Measurements from ENCODE around the gene FYCO1.
A peak's percentile ranks its signal among the peaks of the same experiment; 100 is the strongest.

The FYCO1 gene

GRCh38 chr3:45915518-45916231, 79.9 kb downstream of the FYCO1 start:
- peak; percentile 34 for DNase-seq (ENCODE audit: low read depth)

GRCh38 chr3:45915059-45915439, 80.6 kb downstream of the FYCO1 start:
- DNase-seq (ENCODE audit: low read depth): no peak

GRCh38 chr3:45914362-45915058, 81.1 kb downstream of the FYCO1 start:
- no peak for DNase-seq (ENCODE audit: low read depth)

GRCh38 chr3:45912435-45912834, 83.2 kb downstream of the FYCO1 start:
- no peak for DNase-seq (ENCODE audit: low read depth)

GRCh38 chr3:45911511-45912226, 84.0 kb downstream of the FYCO1 start:
- DNase-seq (ENCODE audit: low read depth): no peak

GRCh38 chr3:45910892-45911291, 84.7 kb downstream of the FYCO1 start:
- DNase-seq (ENCODE audit: low read depth): no peak

- DNase-seq (ENCODE audit: low read depth): no peak
These were observed 86.1 kb downstream of the FYCO1 start for GRCh38 chr3:45909542-45909941.

- DNase-seq (ENCODE audit: low read depth): no peak
These were observed 86.9 kb downstream of the FYCO1 start for GRCh38 chr3:45908761-45909160.

- no peak for DNase-seq (ENCODE audit: low read depth)
These were observed 87.6 kb downstream of the FYCO1 start for GRCh38 chr3:45907769-45908705.

- DNase-seq (ENCODE audit: low read depth): peak; percentile 34
These were observed 88.8 kb downstream of the FYCO1 start for GRCh38 chr3:45906681-45907407.

- no peak for DNase-seq (ENCODE audit: low read depth)
These were observed 89.9 kb downstream of the FYCO1 start for GRCh38 chr3:45905755-45906154.

- DNase-seq (ENCODE audit: low read depth): no peak
These were observed 90.7 kb downstream of the FYCO1 start for GRCh38 chr3:45904931-45905330.

- no peak for DNase-seq (ENCODE audit: low read depth)
These were observed 98.7 kb downstream of the FYCO1 start for GRCh38 chr3:45896956-45897355.

GRCh38 chr3:45895686-45896468, 99.7 kb downstream of the FYCO1 start:
- no peak for DNase-seq (ENCODE audit: low read depth)

- no peak for DNase-seq (ENCODE audit: low read depth)
These were observed 101.6 kb downstream of the FYCO1 start for GRCh38 chr3:45894015-45894414.

- DNase-seq (ENCODE audit: low read depth): no peak
These were observed 103.5 kb downstream of the FYCO1 start for GRCh38 chr3:45892161-45892560.

- DNase-seq (ENCODE audit: low read depth): no peak
These were observed 105.2 kb downstream of the FYCO1 start for GRCh38 chr3:45890405-45890804.

GRCh38 chr3:45889337-45889736, 106.3 kb downstream of the FYCO1 start:
- DNase-seq (ENCODE audit: low read depth): no peak

GRCh38 chr3:45887759-45888511, 107.7 kb downstream of the FYCO1 start:
- no peak for DNase-seq (ENCODE audit: low read depth)

GRCh38 chr3:45887285-45887684, 108.3 kb downstream of the FYCO1 start:
- no peak for DNase-seq (ENCODE audit: low read depth)

Data from HS-5 (cell line).